ENCODE results near the gene SEMA3A. TPM values are rescaled to one million over a fixed set of nuclear protein-coding genes. Genes with fewer than 3 reads are reported as not detected.
A peak's percentile ranks its signal among the peaks of the same experiment; 100 is the strongest.

SEMA3A gene
- total and polyA plus RNA-seq, 2 of the 4 experiments (the other 2 are of a cell fraction): 31.2 to 213 TPM

DNA sequence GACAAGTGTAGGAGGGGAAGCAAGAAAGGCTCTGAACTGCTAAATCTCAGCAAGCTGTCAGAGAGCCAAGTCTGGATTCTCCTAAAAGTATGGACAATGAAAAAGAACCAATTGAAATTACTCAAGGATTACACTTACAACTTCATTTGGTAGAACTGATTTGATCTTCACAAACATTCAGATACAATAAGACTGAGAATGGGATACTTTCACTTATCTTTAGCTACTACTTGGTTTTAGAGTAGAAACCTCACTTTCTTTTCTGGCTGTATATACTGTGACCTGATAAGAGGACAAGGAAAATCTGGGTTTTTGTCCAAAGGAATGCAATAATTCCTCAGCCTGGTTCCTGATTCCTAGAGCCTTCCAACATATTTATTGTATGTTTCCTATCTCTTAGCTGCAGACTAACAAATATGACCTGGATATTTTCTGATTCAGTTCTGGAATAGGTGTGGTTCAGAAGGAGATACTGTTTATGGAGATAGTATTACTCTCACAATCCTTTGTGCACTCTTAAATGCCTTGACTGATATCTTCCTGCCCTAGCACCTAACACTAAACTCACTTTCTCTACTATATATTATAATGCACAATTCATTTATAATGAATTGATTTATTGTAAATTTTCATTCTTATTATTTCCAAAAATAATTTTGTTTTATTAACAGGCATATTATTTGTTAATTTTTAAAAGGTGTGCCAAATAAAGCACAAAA, 7.3 kb downstream of the SEMA3A start:
- Histone ChIP-seq H2BK120ac (ENCODE audit: low read depth, low read length) (peak overlapping the region; percentile 92), H2BK5ac (ENCODE audit: low read depth, low read length, poor library complexity, severe bottlenecking) (peak overlapping the region; percentile 63), H2BK20ac (ENCODE audit: low read depth, low read length) (peak overlapping the region; percentile 92), H4K20me1 (ENCODE audit: insufficient read depth, low read length) (no peaks in the 10 kb centered on the region), H3K9me3 (ENCODE audit: control insufficient read depth, insufficient read depth, low read length) (no peaks in the 10 kb centered on the region), H3K27ac (ENCODE audit: insufficient read depth, low read length) (peak overlapping the region; percentile 59; the same call in 1 of the 2 replicates), H2AFZ (replicated peaks; ENCODE audit: low read length, poor library complexity) (no peak overlapping the region), H3K18ac (ENCODE audit: low read depth, low read length) (peak overlapping the region; percentile 47; the same call in 1 of the 2 replicates), H4K8ac (ENCODE audit: low read depth in 2 of 2, low read length in 2 of 2) (peak overlapping the region in 1 of 2 experiments; percentile 59; a peak in 2 of 4 replicates), H3K56ac (ENCODE audit: extremely low read depth, insufficient read depth, low read length) (no peak overlapping the region), H3K4me2 (ENCODE audit: low read depth, low read length) (peak overlapping the region; percentile 62), H2AK5ac (ENCODE audit: low read depth, low read length) (peak overlapping the region; percentile 98; the same call in 1 of the 2 replicates), H3K9ac (ENCODE audit: low read depth, low read length) (no peak overlapping the region), H2AK9ac (replicated peaks; ENCODE audit: low read depth, low read length, poor library complexity) (no peak overlapping the region), H2BK15ac (ENCODE audit: low read depth, low read length) (peak overlapping the region; percentile 39; the same call in 1 of the 3 replicates), H4K5ac (ENCODE audit: low read depth, low read length) (peak overlapping the region; percentile 40), H3K36me3 (ENCODE audit: control insufficient read depth, insufficient read depth, low read length) (peaks cover 5% of the 10 kb centered on the region; the same call in 1 of the 2 replicates), H3K4ac (ENCODE audit: low read depth, low read length) (peak overlapping the region; percentile 95), H3K14ac (replicated peaks; ENCODE audit: low read depth, low read length) (peak overlapping the region; percentile 96), H3K23ac (ENCODE audit: low read depth, low read length) (peak overlapping the region; percentile 93), H3K27me3 (ENCODE audit: control insufficient read depth, insufficient read depth, low read length) (no peaks in the 10 kb centered on the region), H3K4me3 (ENCODE audit: insufficient read depth, low read depth, low read length) (no peak overlapping the region), H3K9me1 (ENCODE audit: insufficient read depth, low read length) (peaks cover 7% of the 10 kb centered on the region; the same call in 1 of the 2 replicates), H3K4me1 (ENCODE audit: control insufficient read depth, insufficient read depth, low read length) (peaks cover 9% of the 10 kb centered on the region), H4K91ac (ENCODE audit: insufficient read depth, low read depth, low read length) (peak overlapping the region; percentile 74), H3K79me1 (ENCODE audit: low read depth in 1 of 2, low read length in 2 of 2) (peaks cover 8 to 17% of the 10 kb centered on the region in 2 experiments; a peak in 3 of 4 replicates)
- dilution Hi-C loops (cut with HindIII; ENCODE audit: low sequenced_read_pairs, unreplicated experiment): no loop called here
- intact Hi-C loops (cut with micrococcal nuclease): no loop called here
- BruUV-seq (replicated peaks): no TSS peak
- POLR2A ChIA-PET (ENCODE audit: unreplicated experiment): no interaction called here
- CTCF ChIA-PET: no interaction called here
- in situ Hi-C loops (cut with MboI; ENCODE audit: low sequenced_read_pairs): no loop called here
- TF ChIP-seq, protein P1, sequence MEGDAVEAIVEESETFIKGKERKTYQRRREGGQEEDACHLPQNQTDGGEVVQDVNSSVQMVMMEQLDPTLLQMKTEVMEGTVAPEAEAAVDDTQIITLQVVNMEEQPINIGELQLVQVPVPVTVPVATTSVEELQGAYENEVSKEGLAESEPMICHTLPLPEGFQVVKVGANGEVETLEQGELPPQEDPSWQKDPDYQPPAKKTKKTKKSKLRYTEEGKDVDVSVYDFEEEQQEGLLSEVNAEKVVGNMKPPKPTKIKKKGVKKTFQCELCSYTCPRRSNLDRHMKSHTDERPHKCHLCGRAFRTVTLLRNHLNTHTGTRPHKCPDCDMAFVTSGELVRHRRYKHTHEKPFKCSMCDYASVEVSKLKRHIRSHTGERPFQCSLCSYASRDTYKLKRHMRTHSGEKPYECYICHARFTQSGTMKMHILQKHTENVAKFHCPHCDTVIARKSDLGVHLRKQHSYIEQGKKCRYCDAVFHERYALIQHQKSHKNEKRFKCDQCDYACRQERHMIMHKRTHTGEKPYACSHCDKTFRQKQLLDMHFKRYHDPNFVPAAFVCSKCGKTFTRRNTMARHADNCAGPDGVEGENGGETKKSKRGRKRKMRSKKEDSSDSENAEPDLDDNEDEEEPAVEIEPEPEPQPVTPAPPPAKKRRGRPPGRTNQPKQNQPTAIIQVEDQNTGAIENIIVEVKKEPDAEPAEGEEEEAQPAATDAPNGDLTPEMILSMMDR (conservative IDR thresholded peaks at IDR 0.05; ENCODE audit: low read depth, low read length): no peak
- TF ChIP-seq RFX5 (IDR thresholded peaks at IDR 0.05; ENCODE audit: low read depth, low read length) (no peak), RAD21 (IDR thresholded peaks at IDR 0.05; ENCODE audit: low read length) (no peak), SMC3 (IDR thresholded peaks at IDR 0.05; ENCODE audit: low read depth, low read length) (no peak), CHD1 (IDR thresholded peaks at IDR 0.05; ENCODE audit: low read depth, low read length) (no peak), POLR2A (IDR thresholded peaks at IDR 0.05; ENCODE audit: low read depth, low read length) (no peak), FOS (IDR thresholded peaks at IDR 0.05; ENCODE audit: low read depth, low read length) (no peak), MAZ (IDR thresholded peaks at IDR 0.05; ENCODE audit: borderline replicate concordance, low read depth, low read length) (no peak), CEBPB (IDR thresholded peaks at IDR 0.05; ENCODE audit: low read depth, low read length) (no peak), RCOR1 (IDR thresholded peaks at IDR 0.05; ENCODE audit: insufficient replicate concordance, low read length) (no peak), NFE2L2 (IDR thresholded peaks at IDR 0.05; ENCODE audit: low read depth, low read length) (no peak), USF2 (IDR thresholded peaks at IDR 0.05; ENCODE audit: low read depth, low read length) (no peak), MXI1 (IDR thresholded peaks at IDR 0.05; ENCODE audit: borderline replicate concordance, low read depth, low read length) (no peak)
- TF ChIP-seq, protein P2, sequence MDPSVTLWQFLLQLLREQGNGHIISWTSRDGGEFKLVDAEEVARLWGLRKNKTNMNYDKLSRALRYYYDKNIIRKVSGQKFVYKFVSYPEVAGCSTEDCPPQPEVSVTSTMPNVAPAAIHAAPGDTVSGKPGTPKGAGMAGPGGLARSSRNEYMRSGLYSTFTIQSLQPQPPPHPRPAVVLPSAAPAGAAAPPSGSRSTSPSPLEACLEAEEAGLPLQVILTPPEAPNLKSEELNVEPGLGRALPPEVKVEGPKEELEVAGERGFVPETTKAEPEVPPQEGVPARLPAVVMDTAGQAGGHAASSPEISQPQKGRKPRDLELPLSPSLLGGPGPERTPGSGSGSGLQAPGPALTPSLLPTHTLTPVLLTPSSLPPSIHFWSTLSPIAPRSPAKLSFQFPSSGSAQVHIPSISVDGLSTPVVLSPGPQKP (IDR thresholded peaks at IDR 0.05; ENCODE audit: borderline replicate concordance, low read depth, low read length): no peak
- DNase-seq (no peak), ATAC-seq (ENCODE audit: low read depth) (no peak)
